Hepatocyte (in vitro differentiated cells): ENCODE results near the gene MAPK8IP3. TPM values are rescaled to one million over a fixed set of nuclear protein-coding genes. Genes with fewer than 3 reads are reported as not detected.
A peak's percentile ranks its signal among the peaks of the same experiment; 100 is the strongest.
"Not testable (repeated sequence)": the region's sequence is repeated elsewhere in the genome, so short reads cannot be mapped to it uniquely, and the experiment has no call there.

Experiments
- DNase-seq: peaks from one replicate; pipeline ENCODE4 v3.0.0-alpha.2; 2016; ENCODE audit warnings: low spot score
- H2AFZ ChIP-seq: fragments of 200-600 bp; sonication (generic); 2 replicates; pipeline ENCODE4 v1.6.0; 2016; ENCODE audit warnings: antibody characterized with exemption, mild to moderate bottlenecking
- H3K27ac ChIP-seq: fragments of 200-600 bp; sonication (generic); 2 replicates; pipeline ENCODE4 v1.5.1; 2016; ENCODE audit warnings: mild to moderate bottlenecking
- H3K27me3 ChIP-seq: fragments of 200-600 bp; sonication (generic); 2 replicates; pipeline ENCODE4 v1.6.1; 2016
- H3K36me3 ChIP-seq: fragments of 200-600 bp; sonication (generic); replicated peaks from 2 replicates; pipeline ENCODE4 v1.5.1; 2016; ENCODE audit warnings: low read depth; ENCODE audit not compliant: insufficient read depth
- H3K4me1 ChIP-seq: fragments of 200-600 bp; sonication (generic); 2 replicates; pipeline ENCODE4 v1.5.1; 2016; ENCODE audit warnings: mild to moderate bottlenecking, moderate library complexity; ENCODE audit not compliant: insufficient read depth
- H3K4me2 ChIP-seq: fragments of 200-600 bp; sonication (generic); 2 replicates; pipeline ENCODE4 v1.6.0; 2016
- H3K4me3 ChIP-seq: fragments of 200-600 bp; sonication (generic); 2 replicates; pipeline ENCODE4 v1.5.1; 2016; ENCODE audit warnings: mild to moderate bottlenecking
- H3K79me2 ChIP-seq: fragments of 200-600 bp; sonication (generic); 2 replicates; pipeline ENCODE4 v1.6.0; 2017; ENCODE audit warnings: mild to moderate bottlenecking
- H3K9me2 ChIP-seq: fragments of 200-600 bp; sonication (generic); replicated peaks from 2 replicates; pipeline ENCODE4 v1.6.0; 2017; ENCODE audit warnings: mild to moderate bottlenecking; ENCODE audit not compliant: insufficient read depth
- H3K9me3 ChIP-seq: fragments of 200-600 bp; sonication (generic); 2 replicates; pipeline ENCODE4 v1.5.1; 2016; ENCODE audit warnings: low read depth, mild to moderate bottlenecking
- H4K20me1 ChIP-seq: fragments of 200-600 bp; sonication (generic); 2 replicates; pipeline ENCODE4 v1.6.0; 2016; ENCODE audit warnings: mild to moderate bottlenecking; ENCODE audit not compliant: insufficient read depth, poor library complexity, severe bottlenecking
- EZH2 ChIP-seq: fragments of 200-600 bp; sonication (generic); IDR thresholded peaks from 2 replicates; pipeline ENCODE4 v1.6.1; 2016; ENCODE audit warnings: antibody characterized with exemption, mild to moderate bottlenecking, borderline replicate concordance
- EZH2phosphoT487 ChIP-seq: fragments of 200-600 bp; sonication (generic); IDR thresholded peaks from one replicate; pipeline ENCODE4 v1.6.1; 2018; ENCODE audit warnings: antibody characterized with exemption, mild to moderate bottlenecking, low read depth, moderate library complexity; ENCODE audit not compliant: unreplicated experiment, severe bottlenecking
- WGBS: methylation state at CpG from one replicate; pipeline ENCODE4 v1.1.6; 2016; ENCODE audit warnings: low lambda C conversion rate; ENCODE audit errors: missing lambda C conversion rate; 5-methylcytosine and 5-hydroxymethylcytosine counted together
- polyA plus RNA-seq: library from polyadenylated mRNA; unstranded; fragments of >200 nt; fragmentation: Nextera tagmentation; extraction: Ambion mirVana; gene quantifications from 2 replicates; pipeline ENCODE4 v1.2.1, GENCODE V29; 2016
- total RNA-seq: library from RNA; depleted of rRNA; stranded (reverse); fragments of >200 nt; gene quantifications from 2 replicates; pipeline ENCODE4 v1.2.3, GENCODE V29; 2014
- TF ChIP-seq, protein P1 (sequence below): fragments of 200-600 bp; sonication (generic); IDR thresholded peaks from 2 replicates; pipeline ENCODE4 v1.5.1; 2016; ENCODE audit warnings: antibody characterized with exemption, mild to moderate bottlenecking; ENCODE audit not compliant: poor library complexity

The MAPK8IP3 gene
- total and polyA plus RNA-seq, 2 experiments from 2014 or later: 42.3 to 44.9 TPM

DNA sequence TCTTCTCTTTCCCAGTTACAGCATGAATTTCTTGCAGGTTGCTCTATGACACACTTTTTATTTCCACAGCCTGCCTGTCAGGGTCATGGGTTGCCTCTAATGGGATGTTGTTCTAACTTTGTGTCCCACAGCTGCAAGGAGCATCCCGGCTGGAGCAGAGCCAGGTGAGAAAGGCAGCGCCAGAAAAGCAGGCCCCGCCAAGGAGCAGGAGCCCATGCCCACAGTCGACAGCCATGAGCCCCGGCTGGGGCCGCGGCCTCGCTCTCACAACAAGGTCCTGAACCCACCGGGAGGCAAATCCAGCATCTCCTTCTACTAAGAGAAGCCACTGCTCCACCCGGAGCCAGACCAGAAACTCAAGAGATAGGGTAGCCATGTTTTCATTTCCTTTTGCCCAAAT, 7.3 kb upstream of the MAPK8IP3 start:
- no peaks in the 10 kb centered on the region for H3K36me3 ChIP-seq
- no peak overlapping the region for H3K27ac ChIP-seq
- peaks cover 14% of the 10 kb centered on the region for H3K79me2 ChIP-seq

DNA sequence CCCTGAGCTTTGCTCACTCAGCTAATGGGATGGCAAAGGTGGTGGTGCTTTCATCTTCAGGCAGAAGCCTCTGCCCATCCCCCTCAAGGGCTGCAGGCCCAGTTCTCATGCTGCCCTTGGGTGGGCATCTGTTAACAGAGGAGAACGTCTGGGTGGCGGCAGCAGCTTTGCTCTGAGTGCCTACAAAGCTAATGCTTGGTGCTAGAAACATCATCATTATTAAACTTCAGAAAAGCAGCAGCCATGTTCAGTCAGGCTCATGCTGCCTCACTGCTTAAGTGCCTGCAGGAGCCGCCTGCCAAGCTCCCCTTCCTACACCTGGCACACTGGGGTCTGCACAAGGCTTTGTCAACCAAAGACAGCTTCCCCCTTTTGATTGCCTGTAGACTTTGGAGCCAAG, 5.7 kb upstream of the MAPK8IP3 start:
- no peaks in the 10 kb centered on the region for H3K4me1 ChIP-seq
- H3K79me2 ChIP-seq: peaks cover 11% of the 10 kb centered on the region
- no peak overlapping the region for H3K4me3 ChIP-seq
- TF ChIP-seq EZH2phosphoT487: no peak
- TF ChIP-seq EZH2: no peak
- TF ChIP-seq, protein P1, sequence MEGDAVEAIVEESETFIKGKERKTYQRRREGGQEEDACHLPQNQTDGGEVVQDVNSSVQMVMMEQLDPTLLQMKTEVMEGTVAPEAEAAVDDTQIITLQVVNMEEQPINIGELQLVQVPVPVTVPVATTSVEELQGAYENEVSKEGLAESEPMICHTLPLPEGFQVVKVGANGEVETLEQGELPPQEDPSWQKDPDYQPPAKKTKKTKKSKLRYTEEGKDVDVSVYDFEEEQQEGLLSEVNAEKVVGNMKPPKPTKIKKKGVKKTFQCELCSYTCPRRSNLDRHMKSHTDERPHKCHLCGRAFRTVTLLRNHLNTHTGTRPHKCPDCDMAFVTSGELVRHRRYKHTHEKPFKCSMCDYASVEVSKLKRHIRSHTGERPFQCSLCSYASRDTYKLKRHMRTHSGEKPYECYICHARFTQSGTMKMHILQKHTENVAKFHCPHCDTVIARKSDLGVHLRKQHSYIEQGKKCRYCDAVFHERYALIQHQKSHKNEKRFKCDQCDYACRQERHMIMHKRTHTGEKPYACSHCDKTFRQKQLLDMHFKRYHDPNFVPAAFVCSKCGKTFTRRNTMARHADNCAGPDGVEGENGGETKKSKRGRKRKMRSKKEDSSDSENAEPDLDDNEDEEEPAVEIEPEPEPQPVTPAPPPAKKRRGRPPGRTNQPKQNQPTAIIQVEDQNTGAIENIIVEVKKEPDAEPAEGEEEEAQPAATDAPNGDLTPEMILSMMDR: no peak
- WGBS: 96% methylated on average over 3 of the region's 3 CpGs
- H3K36me3 ChIP-seq: no peaks in the 10 kb centered on the region
- H3K4me2 ChIP-seq: no peak overlapping the region
- H3K27me3 ChIP-seq: no peaks in the 10 kb centered on the region
- no peaks in the 10 kb centered on the region for H3K9me3 ChIP-seq
- H3K9me2 ChIP-seq: no peaks in the 10 kb centered on the region
- H2AFZ ChIP-seq: no peak overlapping the region
- H4K20me1 ChIP-seq: no peaks in the 10 kb centered on the region
- H3K27ac ChIP-seq: no peak overlapping the region
- no peak for DNase-seq

More for the DNA sequence above, 7.3 kb upstream of the MAPK8IP3 start:
- Histone ChIP-seq H3K4me2 (no peak overlapping the region), H3K27me3 (no peaks in the 10 kb centered on the region), H3K9me3 (no peaks in the 10 kb centered on the region), H3K4me3 (no peak overlapping the region), H3K9me2 (no peaks in the 10 kb centered on the region), H4K20me1 (no peaks in the 10 kb centered on the region), H3K4me1 (no peaks in the 10 kb centered on the region), H2AFZ (no peak overlapping the region)
- TF ChIP-seq EZH2 (no peak), EZH2phosphoT487 (no peak)
- TF ChIP-seq, protein P1: no peak
- no peak for DNase-seq
- WGBS: 95% methylated on average over 10 of the region's 10 CpGs

DNA sequence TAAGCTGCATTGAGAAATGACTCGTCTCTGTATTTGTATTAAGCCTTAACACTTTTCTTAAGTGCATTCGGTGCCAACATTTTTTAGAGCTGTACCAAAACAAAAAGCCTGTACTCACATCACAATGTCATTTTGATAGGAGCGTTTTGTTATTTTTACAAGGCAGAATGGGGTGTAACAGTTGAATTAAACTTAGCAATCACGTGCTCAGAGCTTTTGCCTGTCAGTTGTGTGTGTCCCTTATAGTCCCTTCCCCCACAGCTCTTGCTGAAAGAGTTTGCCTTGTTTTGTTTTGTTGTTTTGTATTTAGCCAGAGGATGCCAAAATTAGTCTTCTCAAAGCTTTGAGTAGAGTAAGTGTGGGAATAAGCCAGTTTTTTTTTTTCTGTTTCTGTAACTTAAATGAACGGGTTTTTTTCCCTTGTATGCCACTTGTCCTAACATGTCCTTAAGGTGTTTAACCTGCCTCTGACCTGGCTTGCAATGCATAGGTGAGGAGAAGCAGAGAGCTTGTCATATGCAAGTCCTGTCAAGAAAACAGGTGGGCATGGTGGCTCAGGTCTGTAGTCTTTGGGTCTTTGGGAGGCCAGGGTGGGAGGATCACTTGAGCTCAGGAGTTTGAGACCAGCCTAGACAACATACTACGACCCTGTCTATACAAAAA, 4.6 kb upstream of the MAPK8IP3 start:
- Histone ChIP-seq H3K36me3 (no peaks in the 10 kb centered on the region), H3K4me3 (no peak overlapping the region), H3K27me3 (no peaks in the 10 kb centered on the region), H3K79me2 (peaks cover 13% of the 10 kb centered on the region), H4K20me1 (no peaks in the 10 kb centered on the region), H3K9me2 (no peaks in the 10 kb centered on the region), H2AFZ (no peak overlapping the region), H3K4me1 (no peaks in the 10 kb centered on the region), H3K27ac (no peak overlapping the region), H3K9me3 (no peaks in the 10 kb centered on the region), H3K4me2 (no peak overlapping the region)
- no peak for DNase-seq
- 91% methylated on average over 6 of the region's 6 CpGs for WGBS
- TF ChIP-seq EZH2: no peak
- TF ChIP-seq, protein P1: no peak
- no peak for TF ChIP-seq EZH2phosphoT487

DNA sequence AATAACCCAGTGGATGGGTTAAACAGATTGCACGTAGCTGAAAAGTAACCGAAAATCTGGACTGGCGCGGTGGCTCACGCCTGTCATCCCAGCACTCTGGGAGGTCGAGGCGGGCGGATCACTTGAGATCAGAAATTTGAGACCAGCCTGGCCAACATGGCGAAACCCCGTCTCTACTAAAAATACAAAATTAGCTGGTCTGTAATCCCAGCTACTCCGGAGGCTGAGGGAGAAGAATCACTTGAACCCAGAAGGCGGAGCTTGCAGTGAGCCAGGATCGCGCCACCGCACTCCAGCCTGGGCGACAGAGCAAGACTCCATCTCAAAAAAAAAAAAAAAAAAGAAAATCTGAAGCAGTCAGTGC, 689 bp upstream of the MAPK8IP3 start:
- H3K36me3 ChIP-seq, H3K9me3 ChIP-seq, H3K27me3 ChIP-seq, H3K9me2 ChIP-seq, DNase-seq: not testable (repeated sequence)
- H3K4me2 ChIP-seq: peak overlapping the region; percentile 92
- H3K4me1 ChIP-seq: peaks cover 13% of the 10 kb centered on the region
- peak overlapping the region; percentile 71 for H3K4me3 ChIP-seq
- peak overlapping the region; percentile 96 for H3K27ac ChIP-seq
- 2% methylated on average over 16 of the region's 16 CpGs for WGBS
- peak overlapping the region; percentile 84 for H2AFZ ChIP-seq
- H4K20me1 ChIP-seq: peaks cover 35% of the 10 kb centered on the region
- peaks cover 49% of the 10 kb centered on the region for H3K79me2 ChIP-seq
